ENCODE data around the gene SLC6A6.

SLC6A6 gene

DNA sequence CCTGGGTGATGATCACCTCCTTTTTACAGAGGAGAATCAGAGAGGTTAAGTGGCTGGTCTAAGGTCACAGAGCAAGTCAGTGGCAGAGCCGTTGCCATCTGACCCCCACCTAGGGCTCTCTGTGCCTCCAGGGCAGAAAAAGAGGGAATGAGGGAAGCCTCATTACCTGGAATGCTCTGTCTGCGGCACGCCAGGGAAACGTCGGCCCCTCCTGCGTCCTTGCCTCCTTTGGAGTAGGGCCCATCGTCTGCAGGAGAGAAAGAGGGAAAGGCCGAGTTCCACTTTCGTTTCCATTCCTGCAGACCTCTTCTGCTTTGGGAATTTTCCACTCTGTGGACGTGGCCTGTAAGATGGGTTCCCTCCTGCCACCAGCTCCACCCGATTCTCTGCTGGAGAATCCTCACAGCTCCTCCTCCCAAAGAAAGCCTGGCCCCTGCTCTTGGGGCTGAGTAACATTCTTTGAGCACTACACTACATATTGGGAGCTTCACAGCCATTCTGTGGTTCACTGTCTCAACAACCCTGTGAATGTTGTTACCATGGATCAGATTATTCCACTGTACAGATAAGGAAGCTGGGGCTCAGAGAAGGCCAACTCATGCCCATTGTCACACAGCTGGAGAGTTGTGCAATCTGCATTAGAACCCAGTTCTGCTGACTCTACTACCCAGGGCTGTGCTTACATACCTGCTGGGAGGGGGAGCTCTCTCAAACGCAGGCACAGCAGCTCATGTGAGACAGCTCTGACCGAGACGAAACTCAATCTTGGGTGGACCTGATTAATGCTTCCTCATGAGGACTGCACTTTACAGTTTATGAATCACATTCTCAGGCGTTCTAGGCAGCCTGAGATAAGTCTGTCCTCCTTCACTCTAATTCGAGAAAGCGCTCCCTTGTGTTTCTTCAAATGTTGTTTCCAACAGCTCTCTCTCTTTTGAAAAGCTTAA lies 123.6 kb downstream of the SLC6A6 start:
- peak; percentile 28 for DNase-seq (ENCODE audit: low read depth)
- no peak overlapping the region for H3K4me3 ChIP-seq (ENCODE audit: control insufficient read depth, low read depth, low read length)
- TF ChIP-seq, protein P1, sequence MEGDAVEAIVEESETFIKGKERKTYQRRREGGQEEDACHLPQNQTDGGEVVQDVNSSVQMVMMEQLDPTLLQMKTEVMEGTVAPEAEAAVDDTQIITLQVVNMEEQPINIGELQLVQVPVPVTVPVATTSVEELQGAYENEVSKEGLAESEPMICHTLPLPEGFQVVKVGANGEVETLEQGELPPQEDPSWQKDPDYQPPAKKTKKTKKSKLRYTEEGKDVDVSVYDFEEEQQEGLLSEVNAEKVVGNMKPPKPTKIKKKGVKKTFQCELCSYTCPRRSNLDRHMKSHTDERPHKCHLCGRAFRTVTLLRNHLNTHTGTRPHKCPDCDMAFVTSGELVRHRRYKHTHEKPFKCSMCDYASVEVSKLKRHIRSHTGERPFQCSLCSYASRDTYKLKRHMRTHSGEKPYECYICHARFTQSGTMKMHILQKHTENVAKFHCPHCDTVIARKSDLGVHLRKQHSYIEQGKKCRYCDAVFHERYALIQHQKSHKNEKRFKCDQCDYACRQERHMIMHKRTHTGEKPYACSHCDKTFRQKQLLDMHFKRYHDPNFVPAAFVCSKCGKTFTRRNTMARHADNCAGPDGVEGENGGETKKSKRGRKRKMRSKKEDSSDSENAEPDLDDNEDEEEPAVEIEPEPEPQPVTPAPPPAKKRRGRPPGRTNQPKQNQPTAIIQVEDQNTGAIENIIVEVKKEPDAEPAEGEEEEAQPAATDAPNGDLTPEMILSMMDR (conservative IDR thresholded peaks at IDR 0.05; ENCODE audit: control insufficient read depth, insufficient read depth, low read depth, low read length): no peak

DNA sequence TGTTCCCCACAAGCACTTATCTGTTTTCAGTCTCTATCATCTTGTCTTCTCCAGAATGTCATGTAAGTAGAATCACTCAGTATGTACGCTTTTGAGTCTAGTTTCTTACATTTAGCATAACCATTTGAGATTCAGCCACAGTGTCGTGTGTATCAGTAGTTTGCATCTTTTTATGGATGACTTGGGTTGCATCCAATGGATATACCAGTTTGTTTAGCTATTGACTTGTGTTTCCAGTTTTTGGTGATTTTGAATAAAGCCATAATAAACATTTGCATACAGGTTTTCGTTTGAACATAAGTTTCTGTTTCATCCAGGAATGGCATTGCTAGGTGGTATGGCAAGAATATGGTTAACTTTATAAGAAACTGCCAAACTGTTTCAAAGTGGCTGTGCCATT lies 125.7 kb downstream of the SLC6A6 start:
- H3K4me3 ChIP-seq (ENCODE audit: control insufficient read depth, low read depth, low read length): no peak overlapping the region
- no peak for DNase-seq (ENCODE audit: low read depth)
- TF ChIP-seq, protein P1 (conservative IDR thresholded peaks at IDR 0.05; ENCODE audit: control insufficient read depth, insufficient read depth, low read depth, low read length): no peak

DNA sequence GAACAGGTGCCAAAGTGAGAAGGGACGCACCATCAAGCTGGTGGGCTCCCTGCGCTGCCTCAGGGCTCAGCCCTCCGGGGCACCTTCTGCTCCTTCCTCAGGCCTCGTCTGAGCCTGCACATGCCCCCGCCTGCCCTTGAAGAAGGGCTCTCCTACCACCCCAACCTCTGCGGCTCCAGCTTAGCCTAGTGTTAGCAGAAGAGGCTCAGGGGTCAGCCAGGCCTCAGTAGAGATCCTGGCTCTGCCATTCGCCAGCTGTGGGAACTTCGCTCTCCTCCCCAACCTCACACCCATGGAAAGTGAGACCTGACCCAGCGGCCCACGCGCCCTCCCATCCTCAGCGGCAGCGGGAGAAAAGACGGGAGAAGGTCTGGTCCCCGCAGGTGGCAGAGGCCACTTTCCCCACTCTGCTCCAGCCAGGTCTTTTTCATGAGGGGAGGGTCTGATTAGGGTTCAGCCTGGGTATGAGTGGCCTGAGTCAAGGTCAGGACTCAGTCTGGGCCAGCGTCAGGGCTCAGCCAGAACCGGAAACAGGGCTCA lies 129.5 kb downstream of the SLC6A6 start:
- no peak for DNase-seq (ENCODE audit: low read depth)
- TF ChIP-seq, protein P1 (conservative IDR thresholded peaks at IDR 0.05; ENCODE audit: control insufficient read depth, insufficient read depth, low read depth, low read length): no peak
- H3K4me3 ChIP-seq (ENCODE audit: control insufficient read depth, low read depth, low read length): no peak overlapping the region

DNA sequence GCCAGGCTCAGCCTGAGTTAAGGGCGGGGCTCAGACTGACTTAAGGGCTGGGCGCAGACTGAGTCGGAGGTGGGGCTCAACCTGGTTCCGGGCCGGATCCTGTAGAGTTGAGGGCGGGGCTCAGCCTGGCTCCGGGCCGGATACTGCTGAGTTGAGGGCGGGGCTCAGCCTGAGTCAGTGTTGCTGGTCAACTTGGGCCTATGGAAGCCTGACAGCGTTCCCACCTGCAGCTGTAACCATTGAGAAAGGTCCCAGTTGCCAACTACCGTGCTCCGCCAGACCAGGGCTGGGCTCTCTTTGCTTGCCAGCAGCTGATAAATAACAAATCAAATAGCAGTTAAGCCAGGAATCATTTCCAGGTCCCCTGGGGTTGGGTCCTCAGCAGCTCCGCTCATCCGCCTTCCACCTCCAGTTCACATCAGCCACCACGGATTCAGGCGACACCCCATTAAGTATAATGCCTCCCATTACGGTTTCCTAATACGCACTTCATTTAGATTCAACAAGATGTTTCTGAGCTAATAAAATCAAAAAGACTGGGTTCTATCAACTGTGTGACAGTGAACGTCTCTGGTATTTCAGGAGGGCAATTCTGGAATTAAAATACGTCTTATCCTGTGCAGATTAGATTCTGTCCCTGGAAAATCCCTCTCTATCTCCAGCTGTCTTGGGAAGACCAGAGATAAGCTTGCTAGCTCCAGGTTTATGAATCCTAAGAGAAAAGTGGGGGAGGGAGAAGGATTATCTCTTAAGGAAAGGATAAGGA lies 130.5 kb downstream of the SLC6A6 start:
- H3K4me3 ChIP-seq (ENCODE audit: control insufficient read depth, low read depth, low read length): no peak overlapping the region
- TF ChIP-seq, protein P1 (conservative IDR thresholded peaks at IDR 0.05; ENCODE audit: control insufficient read depth, insufficient read depth, low read depth, low read length): no peak
- DNase-seq (ENCODE audit: low read depth): peak; percentile 10

DNA sequence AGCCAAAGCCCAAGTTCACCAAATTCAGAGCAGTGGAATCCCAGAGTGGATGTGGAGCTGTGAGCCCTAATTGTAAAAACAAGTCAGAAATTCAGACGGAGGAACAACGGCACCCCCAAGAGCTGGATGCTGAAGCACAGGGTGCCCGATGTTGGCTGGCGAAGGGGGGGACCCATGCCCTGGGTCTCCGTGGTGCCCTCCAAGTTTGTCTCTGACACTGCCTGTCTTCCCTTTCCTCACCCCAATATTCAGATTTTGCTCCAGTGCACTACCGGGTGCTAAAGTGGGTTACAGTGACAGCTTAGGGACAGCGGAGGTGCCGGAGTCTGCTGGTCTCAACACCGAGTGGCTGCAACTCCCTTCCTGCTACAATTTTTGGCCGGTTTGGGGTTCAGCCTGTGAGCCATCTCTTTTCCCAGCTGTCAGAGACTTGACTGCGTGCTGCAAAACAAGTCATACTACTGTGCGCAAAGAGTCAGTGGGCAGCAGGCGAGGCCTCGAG lies 131.1 kb downstream of the SLC6A6 start:
- H3K4me3 ChIP-seq (ENCODE audit: control insufficient read depth, low read depth, low read length): no peak overlapping the region
- DNase-seq (ENCODE audit: low read depth): no peak
- TF ChIP-seq, protein P1 (conservative IDR thresholded peaks at IDR 0.05; ENCODE audit: control insufficient read depth, insufficient read depth, low read depth, low read length): no peak

DNA sequence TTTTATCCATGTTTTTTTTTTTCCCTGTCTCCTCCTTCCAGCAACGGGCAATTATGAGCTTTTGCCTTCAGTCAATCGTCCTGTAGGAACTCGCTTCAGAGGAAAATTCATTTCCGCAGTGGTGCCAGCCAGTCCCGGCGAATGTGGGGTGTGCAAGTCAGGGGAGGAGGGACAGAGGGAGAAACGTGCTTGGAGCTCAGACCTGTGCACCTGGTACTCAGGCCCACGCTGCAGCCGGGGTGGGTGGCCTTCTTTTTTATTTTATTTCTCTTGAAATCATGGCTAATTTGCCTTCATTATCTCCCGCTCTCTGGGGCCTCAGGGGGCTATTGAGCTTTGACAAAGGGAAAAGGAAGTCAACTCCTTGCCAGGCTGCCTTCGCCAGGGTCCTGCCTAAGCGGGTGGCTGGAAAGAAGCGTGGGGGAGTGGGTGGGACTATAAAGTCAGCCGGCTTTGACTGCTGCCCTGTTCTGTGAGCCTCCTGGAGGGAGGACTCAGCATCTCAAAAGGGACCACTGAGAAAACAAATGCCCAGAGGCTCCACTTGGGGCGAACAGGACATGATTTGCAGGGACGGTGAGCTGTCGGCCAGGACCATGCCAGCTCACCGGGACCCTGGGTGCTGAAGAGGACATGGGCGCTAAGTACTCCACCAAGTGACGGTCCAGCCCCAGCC lies 132.2 kb downstream of the SLC6A6 start:
- H3K4me3 ChIP-seq (ENCODE audit: control insufficient read depth, low read depth, low read length): no peak overlapping the region
- TF ChIP-seq, protein P1 (conservative IDR thresholded peaks at IDR 0.05; ENCODE audit: control insufficient read depth, insufficient read depth, low read depth, low read length): no peak
- DNase-seq (ENCODE audit: low read depth): no peak

Data from fibroblast of mammary gland (primary cell).